Pons (tissue), 1 donor: ENCODE measurements around the gene C16orf74.

Source experiments
- DNase-seq: peaks from one replicate; pipeline ENCODE4 v3.0.0-alpha.2; 2016; ENCODE audit warnings: low spot score

Gene C16orf74

GRCh38 chr16:85750827-85751697 lies at the start of gene C16orf74:
TSS of gene C16orf74 (minus strand) at chr16:85751096. CDS start at chr16:85735217, 15,879 bp downstream.
- no peak for DNase-seq

GRCh38 chr16:85800321-85800669 lies 49.4 kb upstream of the C16orf74 start:
- DNase-seq: no peak

- peak; percentile 82 for DNase-seq
These were observed 48.8 kb upstream of the C16orf74 start, which contains the start of the genes COX4I1 and EMC8 for GRCh38 chr16:85799497-85800320. TSS of gene COX4I1 (plus strand) at chr16:85799695. CDS start at chr16:85801206, 1,511 bp downstream. TSS of gene EMC8 (minus strand) at chr16:85799544. CDS start at chr16:85799295, 249 bp downstream.

GRCh38 chr16:85798901-85799496 lies 48.1 kb upstream of the C16orf74 start:
- DNase-seq: no peak

- DNase-seq: no peak
These were observed 47.4 kb upstream of the C16orf74 start for GRCh38 chr16:85798283-85798776.

GRCh38 chr16:85796599-85796998 lies 45.7 kb upstream of the C16orf74 start:
- DNase-seq: no peak

GRCh38 chr16:85796152-85796551 lies 45.3 kb upstream of the C16orf74 start:
- DNase-seq: no peak

GRCh38 chr16:85794696-85795095 lies 43.8 kb upstream of the C16orf74 start:
- no peak for DNase-seq

- DNase-seq: peak; percentile 66
These were observed 42.9 kb upstream of the C16orf74 start for GRCh38 chr16:85793662-85794298.

- DNase-seq: no peak
These were observed 38.9 kb upstream of the C16orf74 start for GRCh38 chr16:85789773-85790172.

GRCh38 chr16:85788819-85789218 lies 37.9 kb upstream of the C16orf74 start:
- no peak for DNase-seq

GRCh38 chr16:85785927-85786326 lies 35.0 kb upstream of the C16orf74 start:
- DNase-seq: no peak

GRCh38 chr16:85784813-85785212 lies 33.9 kb upstream of the C16orf74 start:
- no peak for DNase-seq

- no peak for DNase-seq
These were observed 32.5 kb upstream of the C16orf74 start for GRCh38 chr16:85783441-85783840.

GRCh38 chr16:85782451-85782850 lies 31.6 kb upstream of the C16orf74 start:
- DNase-seq: peak; percentile 27

GRCh38 chr16:85781695-85782370 lies 30.9 kb upstream of the C16orf74 start:
- peak; percentile 59 for DNase-seq

GRCh38 chr16:85781156-85781555 lies 30.3 kb upstream of the C16orf74 start:
- DNase-seq: no peak

- DNase-seq: no peak
These were observed 29.4 kb upstream of the C16orf74 start for GRCh38 chr16:85780281-85780680.

GRCh38 chr16:85778873-85779272 lies 28.0 kb upstream of the C16orf74 start:
- DNase-seq: no peak

GRCh38 chr16:85777583-85778310 lies 26.9 kb upstream of the C16orf74 start:
- DNase-seq: no peak
